Mammary microvascular endothelial cell (primary cell): Measurements from ENCODE around the gene WARS2. TPM values are rescaled to one million over a fixed set of nuclear protein-coding genes. Genes with fewer than 3 reads are reported as not detected.

Source experiments
- total RNA-seq: library from RNA; depleted of rRNA; stranded (reverse); fragments of >200 nt; gene quantifications from 2 replicates; pipeline ENCODE4 v1.2.3, GENCODE V29; 2015

Gene WARS2
- 8.4 and 10.0 TPM in 2 replicates for total RNA-seq

DNA sequence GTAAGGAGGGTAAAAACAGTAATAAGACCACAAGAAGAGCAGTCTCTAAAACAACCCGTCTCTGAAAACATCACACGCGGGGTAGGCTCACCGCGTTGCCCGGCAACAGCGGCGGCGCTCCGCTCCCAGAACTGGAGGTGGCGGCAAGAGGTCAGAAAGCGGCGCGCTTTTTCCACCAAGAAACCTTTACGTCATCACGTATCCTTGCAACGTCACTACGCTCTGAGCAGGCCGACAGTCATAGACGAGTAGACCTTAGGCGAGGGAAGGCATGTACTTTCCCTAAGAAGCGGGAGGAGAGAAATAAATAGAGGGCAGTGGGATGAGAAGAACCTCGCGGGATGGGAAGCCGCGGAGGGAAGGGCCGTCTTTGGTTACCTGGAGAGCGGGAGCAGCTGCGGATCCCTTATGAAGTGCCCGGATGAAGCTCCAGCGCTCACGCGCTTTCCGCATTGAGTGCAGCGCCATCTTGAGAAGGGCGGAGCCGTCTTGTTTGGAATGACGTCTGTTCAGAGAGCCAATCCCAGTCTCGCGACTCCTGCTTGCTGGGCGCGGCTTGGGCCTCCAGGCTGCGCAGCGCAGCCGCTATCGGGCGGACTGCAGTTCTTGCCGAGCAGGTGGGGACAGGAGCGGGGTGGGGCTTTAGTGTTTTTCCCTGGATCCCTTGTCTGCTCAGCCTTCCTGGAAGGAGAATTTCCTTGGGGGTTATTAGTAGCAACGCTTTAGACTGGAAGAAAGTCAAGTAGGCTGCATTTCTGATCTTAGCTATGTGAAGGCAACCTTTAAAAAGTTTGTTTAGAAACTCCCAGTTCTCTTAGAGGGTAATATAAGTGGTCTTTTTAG lies at the start of gene WARS2:
TSS of gene WARS2 (minus strand) at position 477 of the 843 bp plus-strand sequence. CDS start at position 468, 9 bp downstream.

DNA sequence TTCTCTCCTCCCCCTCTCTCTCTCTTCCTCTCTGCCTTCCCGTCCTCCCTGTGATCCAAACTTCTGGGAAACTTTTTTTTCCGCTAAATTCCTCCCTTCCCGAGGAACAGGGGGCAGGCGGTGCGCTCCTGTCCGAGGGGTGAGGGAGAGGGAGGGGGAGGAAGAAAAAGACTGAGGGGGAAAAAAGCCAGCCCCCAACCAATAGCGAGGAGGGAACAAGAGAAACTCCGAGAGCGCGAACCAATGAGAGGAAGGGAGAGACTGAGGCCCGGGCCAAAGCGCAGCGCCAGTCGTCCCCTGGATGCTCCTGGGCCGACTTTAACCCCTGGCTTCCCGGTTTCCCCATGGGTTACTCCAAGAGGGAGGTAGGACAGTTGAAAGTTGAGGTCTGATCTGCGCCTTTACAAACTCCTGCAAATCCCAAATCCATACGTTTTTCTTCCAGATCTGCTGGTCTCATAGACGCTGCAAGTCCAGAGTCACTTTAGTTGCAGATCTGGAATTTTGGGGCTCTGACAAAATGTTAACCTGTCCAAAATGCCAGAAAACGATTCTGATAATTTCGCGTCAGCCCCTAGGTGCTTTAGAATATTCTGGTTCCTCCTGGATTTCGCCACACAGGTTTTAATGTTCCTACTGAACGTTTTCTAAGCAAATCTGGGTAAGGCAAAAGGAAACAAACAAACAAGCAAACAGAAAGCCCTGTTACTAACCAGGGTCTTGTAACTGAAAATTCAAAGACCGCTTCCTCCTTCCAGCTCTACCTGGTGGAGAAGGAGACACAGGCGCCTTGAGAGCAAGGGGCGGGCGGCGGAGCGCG lies 152.1 kb downstream of the WARS2 start, which contains the start of gene TBX15:
TSS of gene TBX15 (minus strand) at position 158 of the 820 bp plus-strand sequence. CDS start 548 bp downstream, outside the sequence.

Other genes starting within 250 kb of the WARS2 start
- gene TBX15, start 152.3 kb downstream of the WARS2 start, total RNA-seq: 0.20 and 0.49 TPM in 2 replicates
- not detected in 2 replicates for gene HAO2, start 228.1 kb upstream of the WARS2 start, total RNA-seq